AG08395 (cell line): Measurements from ENCODE around the gene TRDN.

Experiments used
- DNase-seq: peaks from one replicate; pipeline ENCODE4 v3.0.0; 2012; ENCODE audit warnings: mixed read lengths, low spot score

TRDN gene, protein sequence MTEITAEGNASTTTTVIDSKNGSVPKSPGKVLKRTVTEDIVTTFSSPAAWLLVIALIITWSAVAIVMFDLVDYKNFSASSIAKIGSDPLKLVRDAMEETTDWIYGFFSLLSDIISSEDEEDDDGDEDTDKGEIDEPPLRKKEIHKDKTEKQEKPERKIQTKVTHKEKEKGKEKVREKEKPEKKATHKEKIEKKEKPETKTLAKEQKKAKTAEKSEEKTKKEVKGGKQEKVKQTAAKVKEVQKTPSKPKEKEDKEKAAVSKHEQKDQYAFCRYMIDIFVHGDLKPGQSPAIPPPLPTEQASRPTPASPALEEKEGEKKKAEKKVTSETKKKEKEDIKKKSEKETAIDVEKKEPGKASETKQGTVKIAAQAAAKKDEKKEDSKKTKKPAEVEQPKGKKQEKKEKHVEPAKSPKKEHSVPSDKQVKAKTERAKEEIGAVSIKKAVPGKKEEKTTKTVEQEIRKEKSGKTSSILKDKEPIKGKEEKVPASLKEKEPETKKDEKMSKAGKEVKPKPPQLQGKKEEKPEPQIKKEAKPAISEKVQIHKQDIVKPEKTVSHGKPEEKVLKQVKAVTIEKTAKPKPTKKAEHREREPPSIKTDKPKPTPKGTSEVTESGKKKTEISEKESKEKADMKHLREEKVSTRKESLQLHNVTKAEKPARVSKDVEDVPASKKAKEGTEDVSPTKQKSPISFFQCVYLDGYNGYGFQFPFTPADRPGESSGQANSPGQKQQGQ

DNA sequence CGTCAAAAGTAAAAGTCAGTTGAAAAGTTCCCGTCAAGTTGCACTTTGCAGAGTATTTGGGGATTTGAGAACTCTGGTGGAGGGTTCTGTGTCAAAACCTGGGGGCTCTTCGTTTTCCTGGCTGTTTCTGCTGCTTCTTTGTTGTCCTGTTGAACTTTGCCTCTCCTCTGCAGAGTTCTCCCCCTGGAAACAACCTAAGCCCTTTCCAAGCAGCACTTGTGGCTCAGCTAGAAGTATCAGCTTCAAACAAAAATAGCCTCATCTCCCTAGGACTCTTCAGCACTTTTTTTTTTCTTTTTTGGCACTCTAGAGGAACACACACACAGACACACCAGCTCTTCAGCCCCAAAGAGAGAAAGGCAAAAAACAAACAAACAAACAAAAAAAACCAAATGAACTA is at the start of gene TRDN:
Gene TRDN (minus strand): TSS at position 169 of the 400 bp plus-strand sequence. CDS start 175 bp downstream, outside the sequence.
- DNase-seq, result no peak

DNA sequence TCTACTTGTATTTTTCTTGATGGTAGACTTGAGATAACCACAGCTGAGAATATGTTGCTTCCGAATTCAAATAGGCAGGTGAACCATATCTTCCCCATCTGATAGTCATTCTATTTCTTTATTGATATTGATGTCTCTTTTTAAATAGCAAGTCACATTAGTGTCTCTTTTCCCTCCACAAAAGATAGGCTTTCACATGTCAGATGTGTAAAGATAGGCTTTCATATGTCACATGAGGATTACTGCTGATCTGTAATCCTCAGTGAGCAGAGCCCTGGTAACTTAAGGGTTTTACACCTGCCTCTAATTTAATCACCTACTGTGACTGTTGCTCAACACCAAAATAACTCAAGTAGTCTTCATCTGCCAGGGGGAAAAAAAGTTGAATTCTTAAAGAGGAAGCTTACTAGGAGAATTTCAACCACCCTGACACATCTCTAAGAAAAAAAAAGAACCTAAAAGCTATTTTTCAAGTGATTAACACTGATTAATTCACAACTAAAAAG is 45.3 kb upstream of the TRDN start:
- no peak for DNase-seq

DNA sequence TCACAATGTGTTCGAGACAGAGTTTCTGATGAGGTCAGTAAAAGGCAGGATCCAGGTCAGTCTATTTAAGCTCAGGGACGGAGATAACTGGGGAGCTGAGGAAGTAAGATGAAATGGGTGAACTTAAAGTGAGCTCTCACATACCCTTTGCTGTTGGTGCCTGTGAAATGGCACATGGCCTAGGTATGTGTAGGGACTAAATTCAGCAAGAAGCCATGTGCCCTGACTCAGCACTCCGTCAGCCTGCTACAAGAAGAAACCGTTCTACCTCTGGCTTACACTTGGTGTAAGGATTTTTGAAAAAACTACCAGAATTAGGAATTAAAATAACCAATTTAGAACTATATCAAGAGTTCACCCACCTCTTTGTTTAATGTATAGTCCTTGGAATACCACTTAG is 41.1 kb upstream of the TRDN start:
- DNase-seq, result no peak

DNA sequence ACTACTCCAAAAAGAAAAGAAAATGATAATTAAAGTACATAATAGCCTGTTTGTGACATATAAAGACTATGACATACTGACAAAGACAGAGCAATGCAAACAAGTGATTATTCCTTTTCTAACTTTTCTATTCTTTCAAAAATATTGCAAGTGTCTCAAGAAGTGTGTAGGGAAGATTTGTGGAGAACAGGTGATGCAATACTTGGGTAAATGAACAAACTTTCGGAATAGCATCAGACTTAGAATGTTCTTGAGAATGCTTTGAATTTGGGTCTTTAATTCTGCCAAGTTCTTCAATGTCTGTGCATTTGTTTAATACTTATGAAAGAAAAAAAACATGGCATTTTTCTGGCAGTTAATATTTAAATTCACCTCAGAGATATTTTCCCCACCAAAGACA is 40.0 kb upstream of the TRDN start:
- DNase-seq, result no peak

DNA sequence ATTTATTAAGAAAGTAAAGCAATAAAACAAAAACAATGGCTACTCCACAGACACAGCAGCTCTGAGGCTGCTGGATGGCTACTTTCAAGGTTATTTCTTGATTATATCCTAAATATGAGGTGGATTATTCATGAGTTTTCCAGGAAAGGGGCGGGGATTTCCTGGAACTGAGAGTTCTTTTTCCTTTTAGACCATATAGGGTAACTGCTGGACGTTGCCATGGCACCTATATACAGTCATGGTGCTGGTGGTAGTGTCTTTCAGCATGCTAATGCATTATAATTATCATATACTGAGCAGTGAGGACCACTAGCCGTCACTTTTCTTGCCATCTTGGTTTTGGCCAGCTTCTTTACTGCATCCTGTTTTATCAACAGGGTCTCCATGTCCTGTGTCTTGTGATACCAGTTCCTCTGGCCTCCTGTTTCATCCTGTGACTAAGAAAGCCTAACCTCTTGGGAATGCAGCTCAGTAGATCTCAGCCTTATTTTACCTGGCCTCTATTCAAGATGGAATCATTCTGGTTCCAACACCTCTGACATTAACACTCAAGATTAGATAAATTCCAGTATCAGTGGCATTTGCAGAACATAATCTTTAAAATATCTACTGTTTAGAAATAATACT is 32.3 kb upstream of the TRDN start:
- no peak for DNase-seq

DNA sequence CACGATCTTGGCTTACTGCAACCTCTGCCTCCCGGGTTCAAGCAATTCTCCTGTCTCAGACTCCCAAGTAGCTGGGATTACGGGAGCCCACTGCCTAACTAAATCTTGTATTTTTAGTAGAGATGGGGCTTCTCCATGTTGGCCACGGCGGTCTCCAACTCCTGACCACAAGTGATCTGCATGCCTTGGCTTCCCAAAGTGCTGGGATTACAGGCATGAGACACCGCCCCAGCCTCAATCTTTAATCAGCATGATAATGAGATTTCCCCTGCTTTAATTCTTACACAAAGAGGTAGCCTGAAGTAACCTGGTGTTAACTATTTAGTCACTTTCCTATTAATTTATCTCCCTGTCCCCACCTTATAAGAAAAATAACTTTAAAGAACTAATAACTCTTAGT is 31.3 kb upstream of the TRDN start:
- DNase-seq, result no peak

DNA sequence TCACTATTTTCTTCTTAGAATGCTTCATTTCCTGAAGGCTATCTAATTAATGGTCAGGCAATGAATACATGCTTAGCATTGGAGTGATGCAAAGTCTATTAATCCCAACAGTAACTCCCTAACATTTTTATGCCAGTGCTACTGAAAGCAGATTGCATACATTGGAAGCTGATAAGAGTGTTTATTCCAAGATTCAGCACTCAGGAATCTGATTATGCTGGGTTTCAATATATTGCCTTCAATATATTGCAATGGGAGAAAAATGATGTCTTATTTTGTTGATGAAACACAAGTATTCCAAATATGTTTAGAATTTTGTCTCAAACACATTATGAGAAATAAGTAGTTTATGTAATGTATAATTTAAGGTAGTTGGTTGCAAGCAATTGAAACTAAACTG is 26.7 kb upstream of the TRDN start:
- DNase-seq, result no peak

DNA sequence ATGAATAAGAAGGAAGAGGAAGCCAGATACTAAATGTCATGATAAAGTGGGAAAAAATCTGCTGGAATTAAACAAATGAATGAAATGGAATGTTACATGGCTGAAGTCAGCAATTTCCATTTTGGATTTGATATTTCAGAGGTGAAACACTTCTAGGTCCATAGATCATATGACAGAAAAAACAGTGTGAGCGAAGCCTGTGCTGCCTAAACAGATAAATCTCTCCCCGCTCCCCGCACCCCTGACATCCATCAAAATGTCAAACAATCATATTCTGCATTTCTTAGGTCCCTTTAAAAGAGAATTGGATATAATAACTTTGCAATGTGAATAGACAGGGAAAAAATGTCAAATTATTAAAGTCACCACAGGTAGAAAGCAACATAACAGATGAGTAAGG is 26.0 kb upstream of the TRDN start:
- DNase-seq, result no peak

DNA sequence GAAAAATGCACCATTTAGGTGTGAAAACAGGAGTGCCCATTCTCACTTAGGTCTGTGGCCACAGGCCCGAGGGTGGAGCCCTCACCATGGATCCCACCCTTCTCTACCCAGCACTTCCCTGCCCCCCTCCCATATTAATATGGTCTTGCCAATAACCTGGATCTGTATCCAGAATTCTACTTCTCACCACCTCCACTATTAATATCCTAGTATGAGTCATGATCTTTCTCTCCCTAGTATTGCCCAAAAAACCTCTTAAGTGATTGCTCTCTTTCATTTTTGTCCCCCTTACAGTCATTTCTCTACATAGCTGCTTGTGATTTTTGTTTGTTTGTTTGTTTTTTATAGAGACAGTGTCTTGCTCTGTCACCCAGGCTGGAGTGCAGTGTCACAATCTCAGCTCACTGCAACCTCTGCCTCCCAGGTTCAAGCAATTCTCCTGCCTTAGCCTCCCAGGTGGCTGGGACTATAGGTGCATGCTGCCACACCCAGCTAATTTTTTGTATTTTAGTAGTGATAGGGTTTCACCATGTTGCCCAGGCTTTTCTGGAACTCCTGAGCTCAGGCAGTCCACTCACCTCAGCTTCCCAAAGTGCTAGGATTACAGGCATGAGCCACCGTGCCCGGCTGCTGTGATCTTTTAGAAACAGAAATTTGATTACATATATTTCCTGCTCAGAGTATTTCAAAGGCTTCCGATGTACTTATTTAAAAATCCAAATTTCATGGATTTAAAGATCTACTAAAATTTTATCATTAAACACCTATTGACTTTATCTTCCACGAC is 24.5 kb upstream of the TRDN start:
- no peak for DNase-seq

DNA sequence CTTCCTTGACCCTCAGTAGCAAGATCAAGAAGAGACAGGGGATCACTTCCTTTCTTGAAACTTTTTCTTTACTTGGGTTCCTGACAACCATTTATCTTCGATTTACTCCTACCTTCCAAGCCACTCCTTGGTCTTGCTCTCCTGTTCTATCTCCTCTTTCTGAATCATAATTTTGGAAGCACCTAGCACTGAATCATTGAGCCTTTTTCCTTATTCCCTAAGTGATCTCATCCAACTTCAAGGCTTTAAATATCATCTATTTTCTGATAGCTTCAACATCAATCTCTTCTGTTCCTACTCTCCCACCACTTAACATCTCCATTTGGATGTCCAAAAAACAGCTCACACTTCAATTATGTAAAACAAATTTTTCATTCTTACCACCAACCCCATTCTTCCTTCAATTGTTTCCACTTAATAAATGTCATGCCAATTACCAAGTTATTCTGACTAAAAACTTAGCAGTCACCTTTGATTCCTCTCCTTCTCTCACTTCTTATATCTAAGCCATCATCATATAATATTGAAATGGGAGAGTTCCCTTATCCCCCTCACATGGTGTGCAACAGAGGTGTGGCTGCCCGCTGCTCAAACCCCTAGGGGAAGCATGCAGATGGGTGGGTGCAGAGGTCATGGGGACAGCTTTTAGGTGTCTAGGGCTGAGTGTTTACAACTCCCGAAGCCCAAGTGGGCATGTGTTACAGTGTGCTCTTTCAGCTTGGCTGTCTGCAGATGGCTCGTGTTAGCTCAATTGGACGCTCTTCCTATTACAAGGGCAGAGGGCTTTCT is 23.4 kb upstream of the TRDN start:
- no peak for DNase-seq

DNA sequence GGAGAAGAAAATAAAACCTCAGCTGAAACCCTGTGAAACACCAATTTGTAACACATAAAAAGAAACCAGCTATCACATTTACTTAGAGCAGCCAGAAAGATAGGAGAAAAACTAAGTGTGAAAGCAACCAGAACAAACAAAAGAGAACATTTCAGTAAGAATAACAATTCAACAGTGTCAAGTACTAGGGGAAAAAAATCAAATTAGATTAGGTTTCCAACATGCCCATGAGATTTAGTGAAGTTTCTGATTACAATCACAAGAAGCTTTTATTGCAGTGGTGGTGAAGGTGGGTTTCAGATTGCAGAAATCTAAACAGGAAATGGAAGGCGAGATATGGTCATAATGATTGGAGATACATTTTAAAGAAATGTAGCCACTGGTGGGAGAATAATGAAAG is 22.1 kb upstream of the TRDN start:
- no peak for DNase-seq

DNA sequence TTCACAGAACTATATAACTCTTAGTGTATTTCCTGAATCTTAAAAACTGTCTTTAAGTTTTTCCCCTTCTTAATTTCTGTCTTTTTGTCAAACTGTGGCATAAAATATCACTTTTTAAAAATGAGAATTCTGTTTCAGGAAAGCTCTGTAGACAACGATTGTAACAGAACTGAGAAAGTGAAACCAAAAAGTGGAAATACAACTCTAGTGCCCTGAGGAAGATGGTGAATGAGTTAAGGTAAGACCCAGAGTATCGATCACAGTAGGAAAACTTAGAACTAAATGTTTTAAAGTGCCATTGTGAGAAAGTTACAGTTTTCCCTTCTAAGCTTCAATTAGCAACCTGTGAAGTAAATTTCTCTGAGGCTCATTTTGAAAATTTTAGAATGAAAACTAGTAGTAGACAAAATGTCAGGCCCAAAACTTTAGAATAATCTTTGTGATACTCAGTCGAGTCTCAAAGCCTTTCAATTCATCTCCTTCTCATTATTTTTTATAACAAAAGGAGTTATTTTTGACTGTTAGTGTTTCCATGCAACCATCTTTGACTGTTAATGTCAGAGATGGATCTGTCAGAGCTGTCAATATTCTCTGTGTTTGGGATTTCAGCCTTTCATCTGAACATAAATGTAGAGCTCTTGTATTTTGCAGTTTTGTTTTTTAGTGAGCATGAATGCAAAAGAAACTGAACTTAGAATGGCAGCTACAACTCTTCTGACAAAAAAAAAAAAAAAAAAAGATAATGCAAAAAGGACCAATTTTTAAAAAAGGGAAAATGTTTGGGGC is 19.0 kb upstream of the TRDN start:
- DNase-seq, result no peak

DNA sequence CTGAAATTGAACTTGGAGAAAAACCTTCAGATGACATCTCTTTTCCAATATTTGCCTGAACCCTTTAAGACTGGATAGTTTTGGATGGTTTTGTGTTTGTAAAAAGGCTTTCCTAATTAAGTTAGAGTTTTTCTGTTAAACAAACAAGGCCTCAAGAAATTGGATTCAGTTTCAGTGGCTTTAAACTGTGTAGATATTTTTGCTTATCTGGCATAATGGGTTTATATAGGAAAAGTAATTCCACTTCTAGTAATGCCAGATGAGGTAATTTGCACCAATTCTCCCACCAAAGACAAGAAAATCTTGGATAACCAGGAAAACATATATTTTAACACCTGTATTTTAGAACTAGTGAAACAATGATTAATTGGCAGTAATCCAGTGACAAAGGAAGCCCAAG is 12.0 kb upstream of the TRDN start:
- DNase-seq, result no peak

DNA sequence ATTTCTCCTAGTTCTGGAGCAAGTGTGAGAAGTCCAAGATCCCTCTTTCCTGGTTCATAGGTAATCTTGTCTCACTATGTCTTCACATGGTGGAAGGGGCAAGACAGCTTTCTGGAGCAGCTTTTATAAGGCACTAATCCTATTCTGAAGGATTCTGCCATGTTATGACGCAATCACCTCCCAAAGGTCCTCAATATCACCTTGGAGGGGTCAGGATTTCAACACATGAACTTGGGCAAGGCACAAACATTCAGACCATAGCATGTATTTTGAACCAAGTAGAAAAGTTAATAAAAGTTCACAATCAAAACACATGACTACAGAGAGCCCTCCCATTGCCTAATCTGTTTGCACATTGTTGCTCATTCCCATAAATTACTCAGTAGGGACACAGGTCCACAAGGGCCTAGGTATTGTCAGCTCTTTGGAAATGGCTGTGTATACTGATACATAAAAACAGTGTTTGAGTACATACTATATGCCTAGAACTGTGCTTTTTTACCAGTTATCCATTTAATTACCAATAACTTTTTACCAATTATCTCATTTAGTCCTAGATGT is 11.3 kb upstream of the TRDN start:
- DNase-seq, result no peak

DNA sequence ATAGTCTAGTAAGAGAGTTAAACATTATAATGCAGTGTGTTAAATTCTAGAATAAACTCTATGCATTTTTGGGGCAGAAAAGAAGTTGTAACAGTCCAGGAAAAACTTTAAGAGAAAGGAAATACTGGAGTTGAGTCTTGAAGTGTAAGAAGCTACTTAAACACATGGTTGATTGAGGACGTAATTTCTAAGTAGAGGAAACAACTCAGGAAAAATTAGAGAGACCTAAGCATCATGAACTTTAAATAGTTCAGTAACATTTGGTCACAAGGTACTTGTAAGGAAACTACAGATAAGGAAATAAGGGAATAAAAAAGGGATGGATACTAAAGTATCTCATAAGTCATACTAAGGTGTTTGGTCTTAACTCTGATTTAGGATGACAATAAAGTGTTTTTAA is 4.7 kb upstream of the TRDN start:
- DNase-seq, result no peak

DNA sequence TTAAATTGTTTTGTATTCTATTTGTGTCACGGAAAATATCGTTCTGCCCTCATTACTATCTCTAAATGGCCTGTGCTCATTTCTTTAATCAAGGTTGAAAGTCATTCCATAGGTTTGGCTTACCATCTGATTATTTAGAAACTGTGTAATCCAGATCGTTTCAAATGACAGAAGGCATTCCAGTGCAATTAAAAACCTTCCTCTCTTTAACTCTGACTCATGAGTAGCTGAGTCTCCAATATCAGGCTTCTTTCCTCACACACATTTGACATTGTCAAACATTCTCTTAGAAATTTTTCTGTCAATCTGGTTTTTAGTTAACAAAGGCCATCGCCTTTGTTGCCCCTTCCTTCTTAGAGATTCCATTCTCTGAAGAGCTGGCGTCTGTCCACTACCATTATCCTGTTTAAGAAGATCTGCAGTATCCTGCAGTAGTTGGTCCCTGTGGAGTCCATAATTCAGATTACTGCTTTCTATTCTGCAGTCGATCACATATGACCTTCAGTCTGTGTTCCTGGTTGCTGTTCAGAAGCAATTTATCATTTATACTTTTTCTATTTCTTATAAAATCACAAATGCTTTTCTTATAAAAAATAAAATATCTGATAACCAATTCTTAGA is 3.9 kb upstream of the TRDN start:
- no peak for DNase-seq

DNA sequence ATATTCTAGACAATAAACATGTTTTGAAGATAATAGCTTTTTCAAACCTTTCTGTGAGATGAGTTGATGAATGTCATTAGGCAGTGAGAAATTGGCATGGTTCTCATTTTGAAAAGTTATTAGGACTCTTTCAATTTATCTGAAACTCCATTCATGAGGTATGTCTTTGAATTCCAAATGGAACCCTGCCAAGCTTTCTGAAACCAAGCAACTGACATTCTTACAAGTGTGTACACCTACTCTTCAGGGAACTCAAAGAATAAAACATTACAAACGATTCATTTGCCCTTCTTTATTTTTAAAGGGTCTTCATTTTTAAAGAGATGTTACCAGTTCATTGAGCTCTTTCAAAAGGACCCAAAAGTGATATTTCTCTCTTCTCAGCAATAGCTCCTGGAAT is 2.1 kb upstream of the TRDN start:
- no peak for DNase-seq

DNA sequence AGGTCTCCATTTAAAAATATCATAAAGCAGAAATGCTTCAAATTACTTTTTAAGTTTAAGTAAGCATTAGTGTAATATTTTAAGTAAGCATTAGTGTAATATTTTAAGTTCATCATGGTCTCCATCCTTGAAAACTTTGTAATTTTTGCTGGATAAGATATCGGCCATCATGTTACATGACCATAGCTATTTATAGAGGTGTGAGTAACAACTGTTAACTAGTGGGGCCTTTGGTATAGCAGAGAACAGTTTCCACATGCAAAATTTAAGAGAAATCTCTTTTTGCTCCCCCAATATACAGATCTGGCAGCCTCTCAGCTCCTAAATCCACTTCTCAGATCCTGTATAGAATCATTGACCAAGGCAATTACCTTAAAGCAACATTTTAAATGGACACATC is 468 bp downstream of the TRDN start:
- DNase-seq, result no peak

DNA sequence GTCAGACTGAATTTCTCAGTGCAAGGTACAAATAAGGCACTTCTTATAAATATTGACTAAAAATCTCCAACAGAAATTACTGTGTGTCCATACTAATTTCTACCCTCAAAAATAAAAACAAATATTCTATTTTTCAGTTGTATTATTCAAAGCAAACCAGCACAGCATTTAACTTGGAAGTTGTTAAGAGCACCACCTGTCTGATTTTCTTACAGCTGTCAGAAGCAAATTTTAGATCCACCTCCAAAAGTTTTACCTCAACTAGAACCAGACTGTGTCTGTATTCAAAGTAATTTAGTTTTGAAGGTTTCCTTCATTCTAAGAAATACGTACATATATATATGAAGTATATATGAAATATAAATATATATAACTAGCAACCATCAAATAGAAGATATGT is 1.2 kb downstream of the TRDN start:
- no peak for DNase-seq

DNA sequence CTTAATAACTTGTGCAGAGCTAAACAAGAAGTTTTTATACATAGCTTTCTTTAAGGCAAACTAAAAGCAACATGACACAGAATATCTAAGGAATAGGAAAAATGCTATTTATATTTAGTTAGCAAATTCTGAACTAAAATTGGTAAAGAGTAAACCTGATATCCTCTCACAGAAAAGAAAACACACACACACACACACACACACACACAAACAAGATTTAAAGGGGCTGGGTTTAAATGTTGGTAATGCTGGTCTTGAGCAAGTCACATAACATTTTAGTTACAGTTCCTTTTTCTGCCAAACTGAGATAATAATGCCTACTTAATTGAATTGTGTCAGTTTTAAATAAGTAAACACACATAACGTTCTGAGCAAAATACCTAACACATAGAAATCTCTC is 1.6 kb downstream of the TRDN start:
- DNase-seq, result no peak
